Fibroblast of the aortic adventitia (primary cell): ENCODE results near the gene KLHL13. TPM values are rescaled to one million over a fixed set of nuclear protein-coding genes. Genes with fewer than 3 reads are reported as not detected.
A peak's percentile ranks its signal among the peaks of the same experiment; 100 is the strongest.

Experiments used
- DNase-seq: peaks from one replicate; pipeline ENCODE4 v3.0.0-alpha.2; 2010; ENCODE audit warnings: low read depth
- H3K4me3 ChIP-seq: 2 replicates; pipeline ENCODE4 v1.5.1; 2011; ENCODE audit warnings: low read depth, mild to moderate bottlenecking, control low read depth, low read length, moderate library complexity
- CTCF ChIP-seq: IDR thresholded peaks from 2 replicates; pipeline ENCODE4 v1.5.1; 2011; ENCODE audit warnings: mild to moderate bottlenecking, low read length, control low read depth, inconsistent platforms; ENCODE audit not compliant: insufficient read depth
- total RNA-seq: library from RNA; depleted of rRNA; stranded (reverse); fragments of >200 nt; gene quantifications from 2 replicates; pipeline ENCODE4 v1.2.3, GENCODE V29; 2012; ENCODE audit warnings: low replicate concordance

KLHL13 gene
- total RNA-seq, 1 donor, result 7.2 TPM

- H3K4me3 ChIP-seq, result no peak overlapping the region
- DNase-seq, result no peak
- no peak for TF ChIP-seq CTCF
Observed at GRCh38 chrX:118117741-118118140, 1.1 kb upstream of the KLHL13 start.

GRCh38 chrX:118115953-118116712, 477 bp downstream of the KLHL13 start:
- H3K4me3 ChIP-seq, result peak overlapping the region; percentile 67
- no peak for TF ChIP-seq CTCF
- no peak for DNase-seq

GRCh38 chrX:118114971-118115370, 1.6 kb downstream of the KLHL13 start:
- no peak overlapping the region for H3K4me3 ChIP-seq
- DNase-seq, result no peak
- no peak for TF ChIP-seq CTCF

- no peak for TF ChIP-seq CTCF
- H3K4me3 ChIP-seq, result no peak overlapping the region
- no peak for DNase-seq
Observed at GRCh38 chrX:118109065-118109464, 7.5 kb downstream of the KLHL13 start.

GRCh38 chrX:118108304-118108703, 8.3 kb downstream of the KLHL13 start:
- TF ChIP-seq CTCF, result no peak
- no peak overlapping the region for H3K4me3 ChIP-seq
- no peak for DNase-seq

- no peak for TF ChIP-seq CTCF
- DNase-seq, result no peak
- no peak overlapping the region for H3K4me3 ChIP-seq
Observed at GRCh38 chrX:118100091-118100490, 16.5 kb downstream of the KLHL13 start.

GRCh38 chrX:118088084-118088483, 28.5 kb downstream of the KLHL13 start:
- no peak for TF ChIP-seq CTCF
- no peak overlapping the region for H3K4me3 ChIP-seq
- DNase-seq, result no peak
